H1 (cell line): ENCODE results near the gene BCL2L1. TPM values are rescaled to one million over a fixed set of nuclear protein-coding genes. Genes with fewer than 3 reads are reported as not detected.

ENCODE experiments used
- BCL11A ChIP-seq, 2 experiments: IDR thresholded peaks; one replicate each; pipeline ENCODE4 v1.6.1; 2011; ENCODE audit warnings: low read depth in 2 of 2, low read length in 2 of 2, mild to moderate bottlenecking in 2 of 2
- CTBP2 ChIP-seq: IDR thresholded peaks from 2 replicates; pipeline ENCODE4 v1.7.0; 2011; ENCODE audit warnings: borderline replicate concordance, mild to moderate bottlenecking, moderate library complexity, mixed read lengths, low read length; ENCODE audit not compliant: insufficient read depth, insufficient read length
- RAD21 ChIP-seq, 2 experiments: IDR thresholded peaks in 1 of 2; conservative IDR thresholded peaks in 1 of 2; 2 replicates each; pipeline ENCODE4 v1.6.1; 2011; ENCODE audit warnings: low read depth in 2 of 2, low read length in 2 of 2, improper control_type of control experiment in 1 of 2, inconsistent platforms in 1 of 2, mild to moderate bottlenecking in 1 of 2, moderate library complexity in 1 of 2
- SP4 ChIP-seq: IDR thresholded peaks from 2 replicates; pipeline ENCODE4 v1.6.1; 2012; ENCODE audit warnings: low read length, inconsistent platforms
- polyA plus RNA-seq, 7 experiments: library from polyadenylated mRNA; depleted of rRNA in 3 of 7; stranded (reverse) in 5 of 7; unstranded in 2 of 7; fragments of >200 nt in 5 of 7; fragments of 200-250 nt in 2 of 7; gene quantifications; 1 replicate in 5 of 7; 2 replicates in 1 of 7; 4 replicates in 1 of 7; pipeline versions ENCODE4 v1.2.1 to v1.2.3, GENCODE V29; 2011 to 2013; ENCODE audit warnings: missing spikeins in 2 of 7, mixed read lengths in 2 of 7
- total RNA-seq: library from RNA; stranded (reverse); fragmentation: NEBNext Ultra II Directional; extraction: Animal tissue kit (Norgen Biotek cat#: 25700); gene quantifications from 2 replicates; pipeline ENCODE4 v1.2.1, GENCODE V29; 2021
- TF ChIP-seq, protein P1 (sequence below): IDR thresholded peaks from 2 replicates; pipeline ENCODE4 v1.6.1; 2011; ENCODE audit warnings: low read depth, mild to moderate bottlenecking, low read length; ENCODE audit not compliant: insufficient read depth

The BCL2L1 gene
- total and polyA plus RNA-seq, 2 of the 8 experiments (the other 6 are each of a cell fraction or from before 2014, with no cell fraction given), result 64.9 to 66.1 TPM

DNA sequence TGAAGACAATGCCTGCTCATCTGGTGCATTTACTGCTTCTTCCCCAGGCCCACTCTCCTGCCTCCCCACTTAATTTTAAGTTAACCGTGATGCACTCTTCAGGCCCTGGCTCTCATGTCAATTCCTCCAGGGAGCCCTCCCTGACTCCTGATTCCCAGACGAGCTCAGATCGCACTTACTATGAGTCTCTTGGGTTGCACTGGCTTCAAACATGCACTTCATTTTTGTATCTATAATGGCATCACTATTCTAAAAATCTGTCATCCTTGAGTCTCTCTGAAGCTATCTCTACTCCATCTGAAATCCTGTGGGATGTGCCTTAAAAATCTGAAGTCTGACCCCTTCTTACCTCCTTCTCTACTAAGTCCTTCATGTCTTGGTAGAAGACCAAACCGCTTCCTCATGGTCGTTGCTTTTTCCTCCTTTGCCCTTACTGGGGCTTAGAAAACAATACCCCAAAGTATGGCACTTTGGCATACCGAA is 60.3 kb downstream of the BCL2L1 start (continued):
- TF ChIP-seq CTBP2, result no peak
- TF ChIP-seq, protein P1, sequence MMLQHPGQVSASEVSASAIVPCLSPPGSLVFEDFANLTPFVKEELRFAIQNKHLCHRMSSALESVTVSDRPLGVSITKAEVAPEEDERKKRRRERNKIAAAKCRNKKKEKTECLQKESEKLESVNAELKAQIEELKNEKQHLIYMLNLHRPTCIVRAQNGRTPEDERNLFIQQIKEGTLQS, result no peak
- no peak for TF ChIP-seq RAD21 (IDR thresholded peaks at IDR 0.05 in 1 of 2, conservative IDR thresholded peaks at IDR 0.05 in 1 of 2; ENCODE audit: low read depth in 2 of 2, low read length in 2 of 2)
- no peak for TF ChIP-seq BCL11A (IDR thresholded peaks at IDR 0.05; ENCODE audit: low read depth in 2 of 2, low read length in 2 of 2)
- TF ChIP-seq SP4, result no peak
